ENCODE results near the gene PRIMPOL.

Gene PRIMPOL

GRCh38 chr4:184668096-184668495 lies 18.6 kb downstream of the PRIMPOL start:
- no peak for DNase-seq (ENCODE audit: low read depth)

- no peak for DNase-seq (ENCODE audit: low read depth)
Observed at GRCh38 chr4:184668511-184669114, 19.1 kb downstream of the PRIMPOL start.

DNA sequence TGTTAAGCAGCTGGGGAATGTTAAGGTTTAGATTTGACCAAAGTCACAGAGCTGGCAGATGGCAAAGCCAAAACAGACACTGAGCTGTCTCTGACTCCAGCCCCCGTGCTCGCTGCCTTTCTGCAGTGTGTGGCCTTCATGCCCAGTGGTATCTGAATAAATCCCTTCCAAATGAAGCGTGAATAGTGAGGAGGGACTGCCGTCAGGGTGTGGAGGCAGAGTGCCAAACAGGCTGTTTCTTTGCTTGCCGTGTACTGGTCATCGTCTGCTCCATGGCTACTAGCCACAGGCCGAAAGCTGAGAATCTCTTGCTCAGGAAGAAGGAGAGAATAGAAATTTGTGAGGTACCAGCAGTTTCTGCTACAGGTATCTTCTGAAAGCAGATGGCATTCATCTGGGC lies 19.7 kb downstream of the PRIMPOL start:
- DNase-seq (ENCODE audit: low read depth) = no peak

DNA sequence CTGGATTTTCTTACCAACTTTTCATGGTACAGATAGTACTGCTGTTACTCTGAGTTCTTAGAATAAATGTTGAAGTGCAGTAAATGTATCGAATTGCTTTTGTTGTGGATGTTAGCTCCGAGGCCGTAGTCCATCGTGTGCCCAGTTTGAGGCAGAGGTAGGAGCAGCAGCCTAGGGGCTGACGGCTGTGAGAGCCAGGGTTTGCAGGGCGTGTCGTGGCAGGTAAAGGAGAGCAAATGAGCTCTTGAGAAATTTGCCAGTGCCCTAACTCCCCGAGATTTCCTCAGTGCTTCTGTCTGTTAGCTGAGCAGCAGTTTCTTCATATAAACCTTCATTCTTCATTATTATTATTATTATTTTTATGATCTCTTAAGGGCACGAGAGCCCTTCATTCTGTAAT lies 21.6 kb downstream of the PRIMPOL start:
- DNase-seq (ENCODE audit: low read depth) = no peak

DNA sequence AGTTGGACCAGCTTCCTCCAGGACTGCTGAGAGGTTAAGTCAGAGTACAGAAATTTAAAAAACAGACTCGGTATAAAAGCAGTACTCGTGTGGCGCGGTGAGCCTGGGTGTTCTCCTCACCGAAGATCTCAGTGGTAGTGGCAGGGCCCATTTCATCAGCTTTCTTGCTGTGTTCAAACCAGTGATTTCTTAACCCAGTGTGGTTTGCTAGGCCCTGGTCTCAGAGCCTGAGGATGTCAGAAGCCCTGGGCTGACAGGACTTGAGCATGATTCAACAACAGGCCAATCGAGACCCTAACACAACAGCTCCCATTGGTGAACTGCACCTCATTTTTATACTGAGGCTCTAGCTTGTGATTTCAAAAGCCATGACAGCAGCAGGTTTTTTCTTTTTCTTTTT lies 23.2 kb downstream of the PRIMPOL start:
- no peak for DNase-seq (ENCODE audit: low read depth)

- no peak for DNase-seq (ENCODE audit: low read depth)
Observed at GRCh38 chr4:184674011-184674410, 24.5 kb downstream of the PRIMPOL start.

DNA sequence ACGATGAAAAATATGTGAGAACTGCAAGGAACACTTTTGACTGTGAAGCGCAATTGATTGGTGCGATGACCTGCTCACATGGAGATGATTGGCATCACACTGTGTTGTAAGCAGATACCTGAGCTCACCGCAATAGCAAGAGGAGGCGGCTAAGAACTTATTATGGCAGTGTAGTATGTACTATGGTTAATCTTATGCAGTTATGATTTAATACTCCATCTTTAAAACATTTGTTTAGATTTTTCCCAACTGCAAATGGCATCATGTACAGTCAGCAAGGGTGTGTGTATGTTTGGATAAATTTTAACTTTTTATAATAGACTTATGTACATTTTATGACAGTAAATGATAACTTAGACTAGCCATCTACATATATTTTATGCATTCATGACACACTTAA lies 25.5 kb downstream of the PRIMPOL start:
- no peak for DNase-seq (ENCODE audit: low read depth)

GRCh38 chr4:184675821-184676492 lies 26.4 kb downstream of the PRIMPOL start:
- DNase-seq (ENCODE audit: low read depth) = no peak

- no peak for DNase-seq (ENCODE audit: low read depth)
Observed at GRCh38 chr4:184680698-184681097, 31.2 kb downstream of the PRIMPOL start.

DNA sequence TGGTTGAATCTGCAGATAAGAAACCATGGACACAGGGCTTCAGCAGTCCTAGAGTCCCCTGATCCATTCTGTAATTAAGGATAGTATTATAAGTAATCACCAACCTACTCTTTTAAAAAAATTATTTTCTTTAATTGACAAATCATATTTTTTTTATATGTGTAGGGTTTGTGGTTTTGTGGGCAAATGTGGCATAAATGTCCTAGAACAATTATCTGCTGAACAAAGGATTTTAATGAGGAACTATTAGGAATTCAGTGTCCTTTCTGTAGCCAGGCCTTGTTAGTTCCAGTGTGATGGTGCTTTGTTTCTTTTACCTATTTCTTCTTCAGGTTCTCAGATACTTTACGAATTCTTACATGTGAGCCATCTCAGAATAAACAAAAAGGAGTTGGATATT lies 32.4 kb downstream of the PRIMPOL start:
- no peak for DNase-seq (ENCODE audit: low read depth)

DNA sequence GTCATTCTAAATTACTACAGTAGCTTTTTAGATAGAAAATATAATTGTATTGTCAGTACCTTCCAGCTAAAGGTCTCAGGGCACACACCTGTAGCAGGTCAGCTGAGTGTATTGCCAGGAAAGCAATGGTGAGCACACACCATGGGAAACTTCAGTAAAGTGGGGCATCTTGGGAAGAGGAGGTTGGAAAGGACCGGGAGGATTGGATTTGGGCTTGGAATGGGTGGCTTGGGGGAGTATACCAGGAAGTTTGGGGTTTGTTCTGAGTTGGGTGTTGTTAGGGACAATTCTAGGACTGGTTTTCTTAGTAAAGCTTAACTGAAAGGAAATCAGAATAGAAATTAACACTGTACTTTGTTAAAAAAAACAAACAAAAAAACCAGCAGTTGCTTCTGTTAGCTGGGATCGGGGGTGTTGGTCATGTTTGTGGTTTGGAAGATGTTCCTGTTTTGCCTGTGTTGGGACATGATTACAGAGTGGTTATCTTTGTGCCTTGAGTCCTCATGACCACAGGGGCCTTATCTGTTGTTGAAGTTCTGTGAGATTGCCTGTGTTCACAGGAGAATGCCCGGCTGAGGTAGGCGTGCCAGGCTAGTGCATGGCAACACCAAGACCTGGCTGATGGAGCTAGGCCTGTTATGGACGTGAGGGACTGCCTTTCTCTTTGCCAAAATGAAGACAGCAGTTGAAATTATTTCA lies 35.1 kb downstream of the PRIMPOL start:
- DNase-seq (ENCODE audit: low read depth) = no peak

- no peak for DNase-seq (ENCODE audit: low read depth)
Observed at GRCh38 chr4:184688005-184688404, 38.5 kb downstream of the PRIMPOL start.

DNA sequence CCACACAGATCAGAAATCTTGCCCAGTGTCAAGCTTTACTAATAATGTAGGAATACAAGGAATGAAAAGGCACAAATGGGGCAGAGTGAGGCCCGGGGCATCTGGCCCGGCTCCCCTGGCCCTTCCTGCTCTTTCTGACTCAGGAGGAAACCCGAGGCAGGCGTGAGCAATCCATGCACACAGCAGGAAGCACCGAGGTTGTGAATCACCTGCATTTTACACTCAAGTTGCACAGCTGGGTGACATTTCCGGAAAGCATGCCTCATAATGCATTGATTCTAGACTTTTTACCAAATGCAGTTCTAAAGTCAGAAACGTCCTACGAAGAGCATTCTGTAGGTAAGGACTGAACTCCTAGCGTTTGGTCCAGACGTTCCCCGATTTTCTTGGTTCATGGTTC lies 38.9 kb downstream of the PRIMPOL start:
- DNase-seq (ENCODE audit: low read depth) = peak; percentile 42

DNA sequence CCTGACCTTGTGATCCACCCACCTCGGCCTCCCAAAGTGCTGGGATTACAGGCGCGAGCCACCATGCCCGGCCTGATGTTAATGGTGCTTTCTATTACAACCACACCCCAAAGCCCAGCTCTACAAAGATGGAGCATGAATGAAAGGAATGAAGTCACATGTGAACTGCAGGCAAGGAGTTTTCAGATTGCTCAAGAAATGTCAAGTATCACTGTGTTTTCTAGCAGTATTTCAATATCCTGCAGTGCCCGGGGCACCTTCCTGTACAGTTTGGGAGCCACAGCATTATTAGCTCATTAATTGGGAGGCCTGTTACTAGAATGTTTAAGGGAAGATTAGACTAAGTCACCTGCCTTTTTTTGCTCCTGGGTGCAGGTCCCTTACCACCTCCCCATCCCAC lies 40.1 kb downstream of the PRIMPOL start:
- DNase-seq (ENCODE audit: low read depth) = no peak

GRCh38 chr4:184693056-184693455 lies 43.5 kb downstream of the PRIMPOL start:
- DNase-seq (ENCODE audit: low read depth) = peak; percentile 38

GRCh38 chr4:184694412-184694956 lies 44.9 kb downstream of the PRIMPOL start:
- no peak for DNase-seq (ENCODE audit: low read depth)

GRCh38 chr4:184695178-184695896 lies 45.8 kb downstream of the PRIMPOL start:
- DNase-seq (ENCODE audit: low read depth) = no peak

DNA sequence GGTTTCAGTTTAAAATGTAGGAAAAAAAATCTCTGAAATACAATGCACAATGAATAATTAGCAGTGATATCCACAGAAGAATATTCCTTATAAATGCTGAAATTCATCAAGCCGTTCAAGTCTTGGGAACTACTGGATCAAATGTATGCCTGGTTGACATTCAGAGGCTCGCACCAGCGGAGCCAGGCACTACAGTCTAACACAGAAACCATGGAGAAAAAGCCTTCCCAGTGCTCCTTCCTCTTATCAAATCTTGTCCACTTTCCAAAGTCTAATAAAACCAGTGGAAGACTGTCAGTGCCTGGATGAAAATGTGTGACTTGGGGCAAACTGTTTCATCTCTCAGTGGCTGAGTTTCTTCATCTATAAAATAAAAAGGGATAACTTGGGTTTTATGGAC lies 48.4 kb downstream of the PRIMPOL start:
- DNase-seq (ENCODE audit: low read depth) = no peak

DNA sequence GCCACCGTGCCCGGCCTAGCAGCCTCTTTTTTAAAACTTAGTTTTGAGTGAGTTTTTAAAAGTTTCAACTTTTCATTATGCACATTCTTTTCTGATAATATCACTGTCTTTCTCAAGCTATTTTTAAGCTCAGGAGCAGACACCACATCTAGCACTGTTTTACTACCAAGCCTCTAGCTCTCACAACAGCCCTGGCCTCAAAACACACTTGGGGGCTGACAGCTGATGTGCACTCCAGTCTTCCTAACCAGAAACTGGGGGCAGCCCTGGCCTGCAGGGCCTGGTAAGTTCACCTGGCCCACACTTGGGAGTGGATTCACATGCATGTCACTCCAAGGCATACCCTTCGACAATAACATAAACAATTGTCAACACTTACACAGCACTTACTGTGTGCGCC lies 50.4 kb downstream of the PRIMPOL start:
- no peak for DNase-seq (ENCODE audit: low read depth)

GRCh38 chr4:184702114-184702513 lies 52.6 kb downstream of the PRIMPOL start:
- no peak for DNase-seq (ENCODE audit: low read depth)

GRCh38 chr4:184705692-184706091 lies 56.2 kb downstream of the PRIMPOL start:
- DNase-seq (ENCODE audit: low read depth) = no peak

GRCh38 chr4:184706453-184706852 lies 56.9 kb downstream of the PRIMPOL start:
- no peak for DNase-seq (ENCODE audit: low read depth)

DNA sequence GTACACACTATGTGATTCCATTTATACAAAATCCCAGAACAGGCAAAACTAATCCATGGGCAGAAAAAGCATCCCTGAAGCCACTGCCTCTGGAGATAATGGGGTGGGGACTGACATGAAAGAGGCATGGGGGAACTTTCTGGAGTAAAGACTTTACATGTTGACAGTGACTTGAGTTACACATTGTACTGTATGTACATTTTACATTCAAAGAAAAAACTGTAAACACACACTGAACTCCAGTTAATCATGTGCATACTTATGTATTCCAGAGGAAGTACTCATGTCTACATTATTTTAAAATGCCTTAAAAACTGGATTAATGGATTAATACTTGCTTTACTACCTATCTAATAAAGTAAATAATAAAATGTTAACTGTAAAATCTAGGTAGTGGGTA lies 62.8 kb downstream of the PRIMPOL start:
- no peak for DNase-seq (ENCODE audit: low read depth)

All from fibroblast of the conjunctiva (primary cell).